Erythroblast (primary cell): ENCODE data around the gene C2.
"Not testable (repeated sequence)": the region's sequence is repeated elsewhere in the genome, so short reads cannot be mapped to it uniquely, and the experiment has no call there.

Experiments used
- GATA1 ChIP-seq: IDR thresholded peaks from 2 replicates; pipeline ENCODE4 v1.6.1; 2011; ENCODE audit warnings: low read depth, mild to moderate bottlenecking, control low read depth, low read length, moderate library complexity
- POLR2A ChIP-seq: IDR thresholded peaks from 2 replicates; pipeline ENCODE4 v1.6.1; 2011; ENCODE audit warnings: mild to moderate bottlenecking, low read length

GRCh38 chr6:31906727-31907126 is 20.8 kb upstream of the C2 start:
- not testable (repeated sequence) for TF ChIP-seq POLR2A, GATA1
